PC-9 (cell line): Measurements from ENCODE around the gene WNT7A. TPM values are rescaled to one million over a fixed set of nuclear protein-coding genes. Genes with fewer than 3 reads are reported as not detected.

Source experiments
- BruUV-seq: library from RNA; stranded (reverse); fragments of 400-500 nt; replicated peaks from 2 replicates; lab custom pipeline; 2021; lab: Mats Ljungman, UMichigan
- CTCF ChIA-PET: fragments of 300-600 bp; sonication (Branson Sonifier 250); formaldehyde crosslinking; loops from one replicate; lab custom pipeline; 2022; ENCODE audit warnings: antibody characterized with exemption; lab: Charles Lee
- POLR2A ChIA-PET: fragments of 300-600 bp; sonication (Branson Sonifier 250); formaldehyde crosslinking; loops from one replicate; lab custom pipeline; 2022; ENCODE audit warnings: antibody characterized with exemption; ENCODE audit not compliant: unreplicated experiment; lab: Charles Lee
- DNase-seq, 2 experiments: peaks; one replicate each; pipeline versions ENCODE4 v3.0.0 to v3.0.0-alpha.2; 2015 to 2022; ENCODE audit warnings: mixed read lengths in 1 of 2
- H2AFZ ChIP-seq: fragments of 200-600 bp; sonication (generic); 2 replicates; pipeline ENCODE4 v1.8.1; 2017; ENCODE audit warnings: antibody characterized with exemption
- H3F3A ChIP-seq: fragments of 200-600 bp; sonication (generic); 2 replicates; pipeline ENCODE4 v1.8.1; 2017; ENCODE audit warnings: antibody characterized with exemption, mild to moderate bottlenecking, low read depth; ENCODE audit not compliant: insufficient read depth
- H3K27ac ChIP-seq: fragments of 200-600 bp; sonication (generic); 2 replicates; pipeline ENCODE4 v1.6.1; 2016; ENCODE audit warnings: mixed run types
- H3K27me3 ChIP-seq: fragments of 200-600 bp; sonication (generic); 2 replicates; pipeline ENCODE4 v1.6.1; 2016; ENCODE audit warnings: low read depth, mixed run types; ENCODE audit not compliant: insufficient read depth
- H3K36me3 ChIP-seq: fragments of 200-600 bp; sonication (generic); 2 replicates; pipeline ENCODE4 v1.6.1; 2016; ENCODE audit warnings: low read depth, mixed run types
- H3K4me1 ChIP-seq: fragments of 200-600 bp; sonication (generic); replicated peaks from 2 replicates; pipeline ENCODE4 v1.6.1; 2016; ENCODE audit warnings: mixed run types; ENCODE audit not compliant: insufficient read depth
- H3K4me2 ChIP-seq: fragments of 200-600 bp; sonication (generic); 2 replicates; pipeline ENCODE4 v1.6.1; 2017; ENCODE audit warnings: mixed run types
- H3K4me3 ChIP-seq: fragments of 200-600 bp; sonication (generic); 2 replicates; pipeline ENCODE4 v1.6.1; 2016; ENCODE audit warnings: mixed run types
- H3K79me2 ChIP-seq: fragments of 200-600 bp; sonication (generic); 2 replicates; pipeline ENCODE4 v1.6.1; 2017; ENCODE audit warnings: low read depth, mixed run types
- H3K9me2 ChIP-seq: fragments of 200-600 bp; sonication (generic); 2 replicates; pipeline ENCODE4 v1.8.1; 2017; ENCODE audit warnings: mild to moderate bottlenecking; ENCODE audit not compliant: insufficient read depth
- H3K9me3 ChIP-seq: fragments of 200-600 bp; sonication (generic); 2 replicates; pipeline ENCODE4 v1.8.1; 2016; ENCODE audit warnings: low read depth; ENCODE audit not compliant: insufficient read depth
- H4K20me1 ChIP-seq: fragments of 200-600 bp; sonication (generic); 2 replicates; pipeline ENCODE4 v1.8.1; 2017; ENCODE audit not compliant: insufficient read depth
- CTCF ChIP-seq: fragments of 200-600 bp; sonication (generic); conservative IDR thresholded peaks from 2 replicates; pipeline ENCODE4 v1.6.1; 2017; ENCODE audit warnings: mixed run types, antibody characterized with exemption, mild to moderate bottlenecking, moderate library complexity
- EZH2 ChIP-seq: fragments of 200-600 bp; sonication (generic); IDR thresholded peaks from 2 replicates; pipeline ENCODE4 v1.8.0; 2017; ENCODE audit warnings: antibody characterized with exemption, low read depth
- intact Hi-C: fragments of 100-400 bp; cut with micrococcal nuclease; formaldehyde crosslinking; loops from one replicate; pipeline ENCODE4 v1.10.0; 2022; ENCODE audit not compliant: unreplicated experiment
- total RNA-seq: library from RNA; stranded (reverse); gene quantifications from 2 replicates; pipeline ENCODE4 v1.2.3, GENCODE V29; 2021

The WNT7A gene
- total RNA-seq, 1 experiment from 2014 or later, result 6.3 TPM

- Histone ChIP-seq H2AFZ (no peak overlapping the region), H3K4me1 (peaks cover 23% of the 10 kb centered on the region), H3K79me2 (no peaks in the 10 kb centered on the region), H3K27me3 (no peaks in the 10 kb centered on the region), H4K20me1 (no peaks in the 10 kb centered on the region), H3K9me2 (no peaks in the 10 kb centered on the region), H3K27ac (no peak overlapping the region), H3K36me3 (no peaks in the 10 kb centered on the region), H3K4me2 (no peak overlapping the region), H3K9me3 (no peaks in the 10 kb centered on the region), H3F3A (0 out of 2 replicates have a peak, but pooled peaks cover 3% of the 10 kb centered on the region), H3K4me3 (no peak overlapping the region)
- intact Hi-C loops, result loop anchor here (10.0 kb wide), 1 partner anchor 104 kb away; no protein-coding TSS in a partner anchor
- no TSS peak for BruUV-seq
- ChIA-PET POLR2A (no interaction called here), CTCF (no interaction called here)
- TF ChIP-seq CTCF (no peak), EZH2 (no peak)
- no peak for DNase-seq
Observed at GRCh38 chr3:13768453-13768852, 111.4 kb downstream of the WNT7A start.

GRCh38 chr3:13767896-13768295 is 112.0 kb downstream of the WNT7A start:
- no peak overlapping the region for H3K4me3 ChIP-seq
- no peaks in the 10 kb centered on the region for H3K9me2 ChIP-seq
- no peak overlapping the region for H2AFZ ChIP-seq
- intact Hi-C loops, result loop anchor here (10.0 kb wide), 1 partner anchor 103 kb away; no protein-coding TSS in a partner anchor
- TF ChIP-seq EZH2, result no peak
- TF ChIP-seq CTCF, result no peak
- H3K27me3 ChIP-seq, result no peaks in the 10 kb centered on the region
- ChIA-PET POLR2A (no interaction called here), CTCF (no interaction called here)
- no peaks in the 10 kb centered on the region for H3K79me2 ChIP-seq
- H3F3A ChIP-seq, result 0 out of 2 replicates have a peak, but pooled peaks cover 3% of the 10 kb centered on the region
- H3K36me3 ChIP-seq, result no peaks in the 10 kb centered on the region
- no peak for DNase-seq
- H3K27ac ChIP-seq, result no peak overlapping the region
- no peaks in the 10 kb centered on the region for H4K20me1 ChIP-seq
- H3K9me3 ChIP-seq, result 0 out of 2 replicates have a peak, but pooled peaks cover 1% of the 10 kb centered on the region
- H3K4me2 ChIP-seq, result no peak overlapping the region
- no TSS peak for BruUV-seq
- peaks cover 23% of the 10 kb centered on the region for H3K4me1 ChIP-seq

- Histone ChIP-seq H3F3A (0 out of 2 replicates have a peak, but pooled peaks cover 3% of the 10 kb centered on the region), H2AFZ (no peak overlapping the region), H3K4me3 (no peak overlapping the region), H3K27me3 (no peaks in the 10 kb centered on the region), H3K4me2 (no peak overlapping the region), H3K27ac (no peak overlapping the region), H3K4me1 (peaks cover 23% of the 10 kb centered on the region), H3K36me3 (no peaks in the 10 kb centered on the region), H3K79me2 (no peaks in the 10 kb centered on the region), H3K9me2 (no peaks in the 10 kb centered on the region), H3K9me3 (peaks cover 6% of the 10 kb centered on the region; the same call in 1 of the 2 replicates), H4K20me1 (no peaks in the 10 kb centered on the region)
- intact Hi-C loops, result loop anchor here (10.0 kb wide), 1 partner anchor 102 kb away; no protein-coding TSS in a partner anchor
- TF ChIP-seq CTCF (no peak), EZH2 (no peak)
- no peak for DNase-seq
- ChIA-PET CTCF (interaction anchor here (0.7 kb wide), 1 partner anchor 113 kb away, joined by 3 read pairs; the partner anchor contains the start of gene WNT7A), POLR2A (no interaction called here)
- BruUV-seq, result no TSS peak
Observed at GRCh38 chr3:13767030-13767429, 112.8 kb downstream of the WNT7A start.

Other genes with a start within 250 kb of the WNT7A start
- 14.4 and 17.6 TPM in 2 replicates for gene CHCHD4, start 244.8 kb upstream of the WNT7A start, total RNA-seq
- gene TMEM43, start 245.0 kb upstream of the WNT7A start, total RNA-seq, result 62.3 and 64.7 TPM in 2 replicates